NCI-H2227 (cell line): ENCODE measurements around the gene GPR137.
"Not testable (repeated sequence)": the region's sequence is repeated elsewhere in the genome, so short reads cannot be mapped to it uniquely, and the experiment has no call there.

Experiments used
- DNase-seq: peaks from one replicate; lab custom pipeline; 2025; ENCODE audit not compliant: unreplicated experiment; lab: John Stamatoyannopoulos, UW

The GPR137 gene

GRCh38 chr11:64317961-64318765, 32.5 kb downstream of the GPR137 start, which contains the start of gene PRDX5:
TSS of gene PRDX5 (plus strand) at chr11:64318121. CDS start at chr11:64318216, 95 bp downstream.
- peak; percentile 97 for DNase-seq

GRCh38 chr11:64318766-64319761, 33.4 kb downstream of the GPR137 start:
- no peak for DNase-seq

GRCh38 chr11:64320556-64320955, 34.9 kb downstream of the GPR137 start:
- DNase-seq, result no peak

GRCh38 chr11:64321026-64321425, 35.4 kb downstream of the GPR137 start:
- no peak for DNase-seq

GRCh38 chr11:64321533-64321932, 35.9 kb downstream of the GPR137 start:
- no peak for DNase-seq

GRCh38 chr11:64322925-64323260, 37.2 kb downstream of the GPR137 start:
- no peak for DNase-seq

- no peak for DNase-seq
These were observed 37.7 kb downstream of the GPR137 start for GRCh38 chr11:64323373-64323772.

- not testable (repeated sequence) for DNase-seq
These were observed 38.3 kb downstream of the GPR137 start for GRCh38 chr11:64323984-64324383.

- no peak for DNase-seq
These were observed 39.2 kb downstream of the GPR137 start for GRCh38 chr11:64324692-64325469.

GRCh38 chr11:64327375-64327774, 41.7 kb downstream of the GPR137 start:
- DNase-seq, result no peak

- no peak for DNase-seq
These were observed 42.3 kb downstream of the GPR137 start for GRCh38 chr11:64327993-64328392.

GRCh38 chr11:64330888-64331287, 45.2 kb downstream of the GPR137 start:
- no peak for DNase-seq

- DNase-seq, result no peak
These were observed 46.1 kb downstream of the GPR137 start for GRCh38 chr11:64331569-64332371.

GRCh38 chr11:64333556-64333955, 47.9 kb downstream of the GPR137 start:
- no peak for DNase-seq

GRCh38 chr11:64334764-64335735, 49.4 kb downstream of the GPR137 start:
- peak; percentile 42 for DNase-seq

GRCh38 chr11:64337538-64338249, 52.0 kb downstream of the GPR137 start:
- DNase-seq, result no peak

GRCh38 chr11:64338716-64339115, 53.1 kb downstream of the GPR137 start:
- no peak for DNase-seq
